ENCODE data around the gene SLC25A29. TPM values are rescaled to one million over a fixed set of nuclear protein-coding genes. Genes with fewer than 3 reads are reported as not detected.

Gene SLC25A29
- total and polyA plus RNA-seq, 2 donors from 2014 or later: 88.5 to 152 TPM

GRCh38 chr14:100303925-100304324 lies 2.3 kb downstream of the SLC25A29 start:
- no peak for TF ChIP-seq CTCF (IDR thresholded peaks at IDR 0.05; ENCODE audit: borderline replicate concordance, extremely low read depth, insufficient read depth)
- Histone ChIP-seq H3K36me3 (ENCODE audit: control insufficient read depth in 2 of 3, insufficient read depth in 3 of 3, low read length in 3 of 3) (no peaks in the 10 kb centered on the region), H3K9ac (ENCODE audit: low read length in 3 of 3) (no peak overlapping the region), H3K4me1 (ENCODE audit: control insufficient read depth in 2 of 3, insufficient read depth in 2 of 3, low read depth in 1 of 3, low read length in 3 of 3) (peaks cover 0 to 24% (median 0%) of the 10 kb centered on the region in 3 donors), H3K9me3 (ENCODE audit: control insufficient read depth in 2 of 3, insufficient read depth in 1 of 3, low read length in 3 of 3) (no peaks in the 10 kb centered on the region), H3K27me3 (ENCODE audit: control insufficient read depth, insufficient read depth, low read length) (no peaks in the 10 kb centered on the region), H3K27ac (ENCODE audit: low read depth in 2 of 2, low read length in 2 of 2) (no peak overlapping the region), H3K4me3 (ENCODE audit: low read length in 3 of 3) (peak overlapping the region in 1 of 3 donors; percentile 69)
- DNase-seq: no peak
- intact Hi-C loops (cut with DNase I): no loop called here
- no peak for FAIRE-seq

GRCh38 chr14:100303179-100303578 lies 3.1 kb downstream of the SLC25A29 start:
- peaks cover 0 to 28% (median under 1%) of the 10 kb centered on the region in 3 donors for H3K4me1 ChIP-seq (ENCODE audit: control insufficient read depth in 2 of 3, insufficient read depth in 2 of 3, low read depth in 1 of 3, low read length in 3 of 3)
- H3K9me3 ChIP-seq (ENCODE audit: control insufficient read depth in 2 of 3, insufficient read depth in 1 of 3, low read length in 3 of 3): no peaks in the 10 kb centered on the region
- FAIRE-seq (no peak), DNase-seq (no peak)
- H3K27ac ChIP-seq (ENCODE audit: low read depth in 2 of 2, low read length in 2 of 2): no peak overlapping the region
- no peak overlapping the region for H3K4me3 ChIP-seq (ENCODE audit: low read length in 3 of 3)
- intact Hi-C loops (cut with DNase I): no loop called here
- no peaks in the 10 kb centered on the region for H3K27me3 ChIP-seq (ENCODE audit: control insufficient read depth, insufficient read depth, low read length)
- no peak overlapping the region for H3K9ac ChIP-seq (ENCODE audit: low read length in 3 of 3)
- H3K36me3 ChIP-seq (ENCODE audit: control insufficient read depth in 2 of 3, insufficient read depth in 3 of 3, low read length in 3 of 3): no peaks in the 10 kb centered on the region
- TF ChIP-seq CTCF (IDR thresholded peaks at IDR 0.05; ENCODE audit: borderline replicate concordance, extremely low read depth, insufficient read depth): peak; percentile 22

GRCh38 chr14:100302616-100303015 lies 3.6 kb downstream of the SLC25A29 start:
- Histone ChIP-seq H3K9me3 (ENCODE audit: control insufficient read depth in 2 of 3, insufficient read depth in 1 of 3, low read length in 3 of 3) (no peaks in the 10 kb centered on the region), H3K4me1 (ENCODE audit: control insufficient read depth in 2 of 3, insufficient read depth in 2 of 3, low read depth in 1 of 3, low read length in 3 of 3) (peaks cover 0 to 26% (median 5%) of the 10 kb centered on the region in 3 donors), H3K9ac (ENCODE audit: low read length in 3 of 3) (no peak overlapping the region), H3K27me3 (ENCODE audit: control insufficient read depth, insufficient read depth, low read length) (no peaks in the 10 kb centered on the region), H3K27ac (ENCODE audit: low read depth in 2 of 2, low read length in 2 of 2) (no peak overlapping the region), H3K4me3 (ENCODE audit: low read length in 3 of 3) (no peak overlapping the region), H3K36me3 (ENCODE audit: control insufficient read depth in 2 of 3, insufficient read depth in 3 of 3, low read length in 3 of 3) (no peaks in the 10 kb centered on the region)
- DNase-seq (peak in 1 of 5 donors; percentile 29), FAIRE-seq (no peak)
- intact Hi-C loops (cut with DNase I): no loop called here
- no peak for TF ChIP-seq CTCF (IDR thresholded peaks at IDR 0.05; ENCODE audit: borderline replicate concordance, extremely low read depth, insufficient read depth)

- H3K27ac ChIP-seq (ENCODE audit: low read depth in 2 of 2, low read length in 2 of 2): no peak overlapping the region
Observed at GRCh38 chr14:100299238-100299560, 7.0 kb downstream of the SLC25A29 start.

More at GRCh38 chr14:100299238-100299560, 7.0 kb downstream of the SLC25A29 start:
- no peaks in the 10 kb centered on the region for H3K36me3 ChIP-seq (ENCODE audit: control insufficient read depth in 2 of 3, insufficient read depth in 3 of 3, low read length in 3 of 3)
- DNase-seq (peak in 1 of 5 donors; percentile 26), FAIRE-seq (no peak)
- no peak for TF ChIP-seq CTCF (IDR thresholded peaks at IDR 0.05; ENCODE audit: borderline replicate concordance, extremely low read depth, insufficient read depth)
- peaks cover 0 to 26% (median 13%) of the 10 kb centered on the region in 3 donors for H3K4me1 ChIP-seq (ENCODE audit: control insufficient read depth in 2 of 3, insufficient read depth in 2 of 3, low read depth in 1 of 3, low read length in 3 of 3)
- no peak overlapping the region for H3K4me3 ChIP-seq (ENCODE audit: low read length in 3 of 3)
- H3K9ac ChIP-seq (ENCODE audit: low read length in 3 of 3): no peak overlapping the region
- intact Hi-C loops (cut with DNase I): no loop called here
- no peaks in the 10 kb centered on the region for H3K9me3 ChIP-seq (ENCODE audit: control insufficient read depth in 2 of 3, insufficient read depth in 1 of 3, low read length in 3 of 3)
- no peaks in the 10 kb centered on the region for H3K27me3 ChIP-seq (ENCODE audit: control insufficient read depth, insufficient read depth, low read length)

Measured in kidney (tissue), 14 donors.